T-helper 22 cell (primary cell): Measurements from ENCODE around the gene C11orf98.
"Not testable (repeated sequence)": the region's sequence is repeated elsewhere in the genome, so short reads cannot be mapped to it uniquely, and the experiment has no call there.

ENCODE experiments used
- DNase-seq: peaks from one replicate; pipeline ENCODE4 v3.0.0-alpha.2; 2020; ENCODE audit warnings: low read depth

Gene C11orf98

DNA sequence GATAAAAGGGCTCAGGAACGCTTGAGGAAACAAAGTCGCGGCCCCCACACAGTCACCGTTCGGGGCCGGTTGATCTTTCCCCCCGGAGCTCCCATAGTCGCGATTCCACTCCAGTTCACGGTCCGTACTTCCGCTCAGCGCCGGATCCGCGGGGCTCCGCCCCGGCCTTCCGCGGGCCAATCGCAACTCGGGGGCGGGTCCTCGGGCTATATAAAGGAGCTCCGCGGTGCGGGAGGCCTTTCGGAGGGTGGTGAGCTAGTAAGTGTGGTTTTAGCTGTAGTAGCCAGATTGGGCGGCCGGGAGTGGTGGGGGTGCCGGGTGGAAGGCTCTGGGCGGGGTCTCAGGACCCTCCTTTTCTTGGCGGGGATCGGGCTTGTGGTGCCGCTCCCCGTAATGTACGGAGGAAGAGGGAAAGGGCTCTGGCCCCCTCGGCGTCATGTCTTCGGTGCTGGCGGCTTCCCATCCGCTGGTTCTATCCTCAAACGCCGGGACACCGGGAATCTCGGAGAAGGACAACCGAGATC, at the start of gene C11orf98, which contains the start of gene CSKMT:
Gene C11orf98, minus strand, starts transcription at position 136 of the 524 bp plus-strand sequence. Its CDS starts 41 bp downstream, at position 95.
Gene CSKMT, plus strand, starts transcription at position 238 of the 524 bp plus-strand sequence. CDS start 568 bp downstream, outside the sequence.
- DNase-seq, result peak; percentile 88

GRCh38 chr11:62713343-62713742, 48.3 kb upstream of the C11orf98 start:
- DNase-seq, result no peak

DNA sequence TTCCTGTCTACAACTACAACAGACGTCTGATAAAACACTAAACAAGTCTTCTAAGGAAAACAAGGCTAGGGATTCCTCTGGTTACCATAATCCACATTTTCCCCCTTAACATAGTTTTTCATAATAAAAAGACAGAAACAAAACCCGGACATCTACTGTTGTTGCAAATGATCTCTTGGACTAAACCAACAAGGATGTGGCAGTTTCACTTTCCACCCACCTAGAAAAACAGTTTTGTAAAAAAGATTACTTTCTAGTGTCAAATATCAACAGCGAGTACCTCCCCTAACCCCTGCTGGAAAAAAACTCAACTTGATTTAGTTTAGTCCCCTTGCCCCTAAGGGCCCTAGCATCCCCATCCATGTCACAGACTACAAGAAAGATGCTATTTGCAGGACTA, 47.9 kb upstream of the C11orf98 start:
- no peak for DNase-seq

DNA sequence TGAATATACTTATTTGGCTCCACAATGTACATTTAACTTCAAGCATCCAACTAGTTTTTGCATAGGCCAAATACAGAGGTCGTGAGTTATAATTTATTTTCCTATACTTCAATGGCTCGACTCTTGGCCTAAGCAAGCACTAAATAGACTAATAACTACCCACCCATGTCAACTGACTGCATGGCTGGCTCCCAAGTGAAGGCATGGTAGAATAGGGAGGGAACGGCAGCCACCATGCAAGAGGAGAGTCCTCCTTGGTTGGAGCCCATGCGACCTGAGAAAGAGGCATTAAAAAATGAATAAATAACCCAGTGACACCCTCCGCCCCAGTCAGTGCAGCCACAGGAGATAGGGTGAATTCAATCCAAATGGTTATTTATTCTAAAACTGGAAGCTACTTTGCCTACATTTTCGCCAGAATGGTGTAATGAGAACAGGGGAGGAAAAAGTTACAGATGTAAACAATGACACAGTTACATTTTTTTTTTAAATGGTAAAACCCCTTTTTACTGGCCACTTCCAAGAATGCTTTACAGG, 47.3 kb upstream of the C11orf98 start:
- no peak for DNase-seq

DNA sequence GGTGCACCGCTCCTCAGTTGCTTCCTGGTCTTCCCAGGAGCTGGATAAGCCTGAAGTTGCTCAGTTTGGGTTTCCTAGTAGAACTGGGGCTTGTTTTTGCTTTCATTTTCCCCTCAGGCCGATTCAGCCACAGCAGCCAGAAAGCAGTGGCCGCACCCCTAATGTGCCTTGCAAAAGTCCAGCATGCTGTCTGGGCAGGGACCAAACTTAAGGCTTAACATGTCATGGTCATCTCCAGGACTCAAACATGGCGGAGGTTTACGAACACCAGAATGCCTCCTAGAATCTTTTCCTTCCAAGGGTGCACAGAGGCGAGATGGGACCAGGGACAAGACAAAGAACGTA, 45.0 kb upstream of the C11orf98 start:
- DNase-seq, result no peak

- DNase-seq, result peak; percentile 95
Observed at GRCh38 chr11:62709247-62710000, 44.4 kb upstream of the C11orf98 start.

DNA sequence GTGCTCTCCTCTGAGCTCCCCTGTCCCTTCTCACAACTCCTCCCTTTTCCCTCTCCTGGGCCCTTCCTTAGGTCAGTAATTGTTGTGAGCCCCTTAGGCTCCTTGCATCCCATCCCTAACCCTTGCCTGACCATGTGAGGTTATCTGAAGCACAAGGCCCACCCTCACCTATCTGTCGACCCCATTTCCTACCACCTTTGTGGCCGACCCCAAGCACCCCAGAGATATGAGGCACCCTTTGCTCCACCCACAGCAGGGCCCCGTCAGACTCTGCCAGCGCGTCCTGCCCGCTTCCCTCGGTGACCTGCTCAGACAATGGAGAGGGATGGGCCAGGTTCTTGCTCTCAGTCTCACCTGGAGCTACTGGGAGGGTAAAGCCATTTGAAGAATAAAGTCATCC, 43.8 kb upstream of the C11orf98 start:
- peak; percentile 23 for DNase-seq

- no peak for DNase-seq
Observed at GRCh38 chr11:62708392-62708791, 43.4 kb upstream of the C11orf98 start.

GRCh38 chr11:62707277-62707861, 42.4 kb upstream of the C11orf98 start, which contains the start of the genes BSCL2 and GNG3:
BSCL2 (minus strand) TSS chr11:62707424; CDS start chr11:62707195, 229 bp downstream.
GNG3 (plus strand) TSS chr11:62707676; CDS start chr11:62708296, 620 bp downstream.
- DNase-seq, result no peak

DNA sequence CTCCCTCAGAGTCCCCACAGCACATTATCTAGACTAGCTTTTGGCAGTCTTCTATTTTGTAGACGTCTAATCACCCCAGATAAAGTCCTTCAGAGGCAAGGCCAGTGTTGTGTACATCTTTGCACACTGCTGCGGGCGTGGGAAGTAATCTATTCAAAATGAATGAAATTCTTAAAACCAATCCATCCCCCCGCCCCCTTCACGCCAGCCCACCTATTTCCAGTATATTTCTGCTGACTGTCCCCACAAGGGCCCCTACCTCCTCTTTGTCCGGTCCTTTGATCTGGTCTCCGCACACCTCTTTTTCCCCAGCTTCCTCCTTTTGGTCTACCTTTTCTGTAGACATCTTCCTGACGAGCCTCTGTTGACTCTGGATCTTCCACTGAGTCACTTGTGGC, 41.8 kb upstream of the C11orf98 start:
- DNase-seq, result no peak

- peak; percentile 93 for DNase-seq
Observed at GRCh38 chr11:62705880-62706849, 41.2 kb upstream of the C11orf98 start.

GRCh38 chr11:62705413-62705812, 40.4 kb upstream of the C11orf98 start:
- DNase-seq, result no peak

DNA sequence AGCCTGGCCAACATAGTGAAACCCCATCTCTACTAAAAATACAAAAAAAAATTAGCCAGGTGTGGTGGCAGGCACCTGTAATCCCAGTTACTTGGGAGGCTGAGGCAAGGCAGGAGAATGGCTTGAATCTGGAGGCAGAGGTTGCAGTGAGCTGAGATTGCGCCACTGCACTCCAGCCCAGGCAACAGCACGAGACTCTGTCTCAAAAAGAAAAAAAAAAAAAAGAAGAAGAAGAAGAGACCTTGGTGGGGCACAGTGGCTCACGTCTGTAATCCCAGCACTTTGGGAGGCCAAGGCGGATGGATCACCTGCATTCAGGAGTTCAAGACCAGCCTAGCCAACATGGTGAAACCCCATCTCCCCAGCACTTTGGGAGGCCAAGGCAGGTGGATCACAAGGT, 38.9 kb upstream of the C11orf98 start:
- not testable (repeated sequence) for DNase-seq

- no peak for DNase-seq
Observed at GRCh38 chr11:62702246-62702645, 37.2 kb upstream of the C11orf98 start.

DNA sequence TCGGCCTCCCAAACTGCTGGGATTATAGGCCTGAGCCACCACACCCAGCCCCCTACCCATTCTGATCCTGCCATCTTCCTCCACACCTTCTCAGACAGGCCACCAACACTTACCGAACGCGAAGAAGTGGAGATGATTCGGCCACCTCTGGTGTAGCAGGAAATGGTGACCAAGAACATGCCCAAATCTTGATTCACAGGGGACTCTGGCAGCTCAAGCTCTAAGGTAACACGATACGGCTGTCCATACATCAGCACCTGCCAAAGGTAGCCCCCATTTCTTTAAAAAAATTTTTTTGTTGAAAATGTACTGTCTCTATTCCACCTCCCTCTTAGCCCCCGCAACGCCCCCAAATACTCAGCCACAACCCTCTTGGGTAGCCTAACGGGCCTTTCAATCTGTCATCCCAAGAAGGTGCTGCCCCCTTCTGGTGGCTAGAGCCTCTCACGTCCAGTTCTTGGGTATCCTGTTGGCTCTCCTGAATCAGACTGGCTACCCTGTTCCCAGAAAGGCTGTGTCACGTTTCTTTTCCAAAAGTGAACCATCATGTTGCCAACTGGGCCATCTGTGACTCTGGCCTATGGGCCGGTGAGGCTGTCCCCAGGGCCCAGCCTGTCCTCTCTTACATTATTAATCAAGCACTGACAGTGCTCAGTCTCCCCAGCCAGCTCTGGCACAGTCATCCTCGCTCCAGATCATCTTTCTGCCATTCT, 29.6 kb upstream of the C11orf98 start:
- DNase-seq, result peak; percentile 57

DNA sequence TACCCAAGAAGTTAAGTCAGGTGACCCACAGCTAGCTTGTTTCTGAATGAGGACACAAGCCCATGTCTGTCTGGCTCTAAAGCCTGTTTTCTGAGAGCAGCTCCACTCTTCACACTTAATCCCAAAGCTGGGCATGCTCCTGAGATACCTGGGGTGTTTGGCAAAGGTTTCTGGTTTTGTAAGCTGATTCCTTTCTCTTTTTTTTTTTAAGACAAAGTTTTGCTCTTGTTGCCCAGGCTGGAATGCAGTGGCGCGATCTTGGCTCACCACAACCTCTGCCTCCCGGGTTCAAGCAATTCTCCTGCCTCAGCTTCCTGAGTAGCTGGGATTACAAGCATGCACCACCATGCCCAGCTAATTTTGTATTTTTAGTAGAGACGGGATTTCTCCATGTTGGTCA, 28.6 kb upstream of the C11orf98 start:
- DNase-seq, result not testable (repeated sequence)

DNA sequence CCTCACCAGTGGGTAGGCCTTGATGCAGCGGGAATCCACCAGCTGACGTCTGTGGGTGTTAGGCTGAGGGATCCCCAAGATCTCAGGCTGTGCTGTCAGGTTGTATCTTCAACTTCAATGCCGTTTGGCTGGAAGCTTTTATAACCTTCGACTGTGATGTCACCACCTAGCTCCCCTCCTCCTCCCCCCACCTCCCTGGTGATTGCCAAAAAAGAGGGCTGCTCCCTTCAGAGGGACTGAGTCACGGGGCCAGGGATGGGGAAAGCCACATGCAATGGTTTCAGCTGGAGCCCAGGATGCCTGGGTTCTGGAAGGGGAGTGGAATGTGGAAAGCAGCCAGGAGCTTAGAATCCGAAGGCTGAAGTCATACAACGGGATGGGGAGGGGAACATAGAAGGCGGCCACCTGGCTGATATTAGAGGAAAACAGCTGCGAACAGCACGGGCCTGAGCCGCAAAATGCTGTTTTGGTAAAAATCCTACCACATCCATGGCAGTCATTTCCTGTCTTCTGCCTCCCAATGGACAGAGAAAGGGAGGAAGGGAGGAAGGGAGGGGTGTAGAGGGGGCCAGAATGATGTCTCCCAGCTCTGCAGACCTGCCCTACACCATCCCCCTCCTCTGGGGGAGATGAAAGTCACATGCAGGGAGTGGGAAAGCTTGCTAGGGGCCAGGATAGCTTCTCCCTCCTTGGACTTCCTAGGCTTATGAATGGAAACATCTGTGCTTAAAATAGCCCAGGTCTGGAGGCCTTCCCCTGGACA, 24.6 kb upstream of the C11orf98 start, which contains the start of gene LRRN4CL:
Gene LRRN4CL, minus strand, starts transcription at position 110 of the 763 bp plus-strand sequence. CDS start 1,022 bp downstream, outside the sequence.
- DNase-seq, result no peak

DNA sequence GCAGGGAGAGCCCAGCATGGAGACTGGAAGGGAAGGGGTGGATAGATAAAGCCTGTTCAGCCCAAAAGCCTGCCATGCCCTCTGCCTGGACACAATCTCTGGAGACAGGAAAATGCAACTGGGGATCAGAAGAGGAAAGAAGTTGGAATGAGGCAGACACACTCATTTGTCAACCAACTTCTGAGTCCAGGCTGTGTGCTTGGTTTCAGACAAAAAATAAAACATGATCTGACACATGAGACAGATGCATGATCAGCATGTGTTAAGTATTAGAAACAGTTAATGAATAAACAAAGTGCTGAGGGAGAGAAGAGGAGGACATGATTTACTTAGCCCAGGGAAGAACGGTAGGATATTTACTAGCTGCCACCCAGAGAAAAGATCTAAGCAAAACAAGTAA, 23.5 kb upstream of the C11orf98 start:
- DNase-seq, result no peak

- no peak for DNase-seq
Observed at GRCh38 chr11:62687508-62688396, 22.7 kb upstream of the C11orf98 start.
